Ishikawa (cell line): ENCODE data around the gene PARN.

Experiments used
- CEBPB ChIP-seq: IDR thresholded peaks from 2 replicates; pipeline ENCODE4 v1.6.1; 2012
- CREB1 ChIP-seq: IDR thresholded peaks from 2 replicates; pipeline ENCODE4 v1.6.1; 2012; ENCODE audit warnings: low read depth
- EGR1 ChIP-seq: IDR thresholded peaks from 2 replicates; pipeline ENCODE4 v1.6.1; 2012
- EP300 ChIP-seq: IDR thresholded peaks from 2 replicates; pipeline ENCODE4 v1.6.1; 2012; ENCODE audit warnings: borderline replicate concordance
- FOXM1 ChIP-seq: IDR thresholded peaks from 2 replicates; pipeline ENCODE4 v1.6.1; 2012; ENCODE audit warnings: low read depth, borderline replicate concordance
- MAX ChIP-seq: IDR thresholded peaks from 2 replicates; pipeline ENCODE4 v1.6.1; 2012
- NFIC ChIP-seq: IDR thresholded peaks from 2 replicates; pipeline ENCODE4 v1.6.1; 2012
- RAD21 ChIP-seq: IDR thresholded peaks from 2 replicates; pipeline ENCODE4 v1.6.1; 2012; ENCODE audit warnings: low read depth
- REST ChIP-seq: IDR thresholded peaks from 2 replicates; pipeline ENCODE4 v1.6.1; 2012; ENCODE audit warnings: low read depth, mild to moderate bottlenecking
- TAF1 ChIP-seq: IDR thresholded peaks from 2 replicates; pipeline ENCODE4 v1.6.1; 2012; ENCODE audit warnings: low read depth, mild to moderate bottlenecking
- TCF12 ChIP-seq: IDR thresholded peaks from 2 replicates; pipeline ENCODE4 v1.6.1; 2012; ENCODE audit warnings: low read depth
- TEAD4 ChIP-seq: IDR thresholded peaks from 2 replicates; pipeline ENCODE4 v1.6.1; 2012
- USF1 ChIP-seq: IDR thresholded peaks from 2 replicates; pipeline ENCODE4 v1.6.1; 2012
- YY1 ChIP-seq: IDR thresholded peaks from 2 replicates; pipeline ENCODE4 v1.6.1; 2012; ENCODE audit warnings: low read depth
- ZBTB7A ChIP-seq: IDR thresholded peaks from 2 replicates; pipeline ENCODE4 v1.6.1; 2012; ENCODE audit warnings: low read depth

Gene PARN

GRCh38 chr16:14434860-14435259 lies 195.2 kb downstream of the PARN start:
- no peak for TF ChIP-seq CEBPB
- no peak for TF ChIP-seq TCF12
- no peak for TF ChIP-seq EGR1
- TF ChIP-seq TAF1, result no peak
- TF ChIP-seq REST, result no peak
- TF ChIP-seq EP300, result no peak

GRCh38 chr16:14428043-14428442 lies 202.0 kb downstream of the PARN start:
- TF ChIP-seq NFIC (no peak), CREB1 (no peak), YY1 (no peak), TAF1 (no peak), USF1 (no peak), TEAD4 (no peak), TCF12 (no peak), EGR1 (no peak), RAD21 (no peak), MAX (no peak), FOXM1 (no peak), EP300 (no peak), CEBPB (no peak), REST (no peak), ZBTB7A (no peak)

- TF ChIP-seq ZBTB7A (no peak), TAF1 (no peak), YY1 (no peak)
Observed at GRCh38 chr16:14427371-14427948, 202.6 kb downstream of the PARN start.

- TF ChIP-seq NFIC (no peak), CREB1 (no peak), MAX (no peak)
Observed at GRCh38 chr16:14424595-14424994, 205.5 kb downstream of the PARN start.

GRCh38 chr16:14423344-14423743 lies 206.7 kb downstream of the PARN start:
- TF ChIP-seq YY1, result no peak
- 0 out of 2 replicates have a peak, but pooled peaks have one; percentile 38 for TF ChIP-seq ZBTB7A

- no peak for TF ChIP-seq RAD21
Observed at GRCh38 chr16:14420721-14421488, 209.2 kb downstream of the PARN start.

- TF ChIP-seq NFIC (no peak), FOXM1 (no peak), REST (no peak), TCF12 (no peak), CEBPB (no peak), TEAD4 (no peak), YY1 (no peak), EGR1 (no peak), MAX (no peak), EP300 (no peak), TAF1 (no peak)
Observed at GRCh38 chr16:14419817-14420216, 210.2 kb downstream of the PARN start.
